ENCODE results near the gene LIN52.

Gene LIN52

DNA sequence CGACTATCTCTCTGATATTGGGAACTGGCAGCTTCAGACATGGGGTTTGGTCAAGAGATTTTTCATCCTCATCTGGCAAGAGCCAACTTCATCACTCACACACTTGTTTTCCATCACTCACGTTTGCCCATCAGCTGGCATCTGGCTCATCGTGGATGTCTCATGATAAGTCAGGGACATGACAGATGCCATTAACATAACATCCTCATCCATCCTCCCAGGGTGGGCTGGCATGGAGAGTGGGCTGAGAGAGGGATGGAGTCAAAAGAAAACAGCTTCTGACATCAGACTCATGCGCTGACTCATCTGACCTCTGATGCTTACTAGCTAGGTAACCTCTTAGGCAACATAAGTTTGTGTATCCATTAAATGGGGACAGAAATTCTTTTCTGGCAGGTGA lies 152.7 kb downstream of the LIN52 start:
- no peak for DNase-seq (ENCODE audit: low read depth in 2 of 2)

DNA sequence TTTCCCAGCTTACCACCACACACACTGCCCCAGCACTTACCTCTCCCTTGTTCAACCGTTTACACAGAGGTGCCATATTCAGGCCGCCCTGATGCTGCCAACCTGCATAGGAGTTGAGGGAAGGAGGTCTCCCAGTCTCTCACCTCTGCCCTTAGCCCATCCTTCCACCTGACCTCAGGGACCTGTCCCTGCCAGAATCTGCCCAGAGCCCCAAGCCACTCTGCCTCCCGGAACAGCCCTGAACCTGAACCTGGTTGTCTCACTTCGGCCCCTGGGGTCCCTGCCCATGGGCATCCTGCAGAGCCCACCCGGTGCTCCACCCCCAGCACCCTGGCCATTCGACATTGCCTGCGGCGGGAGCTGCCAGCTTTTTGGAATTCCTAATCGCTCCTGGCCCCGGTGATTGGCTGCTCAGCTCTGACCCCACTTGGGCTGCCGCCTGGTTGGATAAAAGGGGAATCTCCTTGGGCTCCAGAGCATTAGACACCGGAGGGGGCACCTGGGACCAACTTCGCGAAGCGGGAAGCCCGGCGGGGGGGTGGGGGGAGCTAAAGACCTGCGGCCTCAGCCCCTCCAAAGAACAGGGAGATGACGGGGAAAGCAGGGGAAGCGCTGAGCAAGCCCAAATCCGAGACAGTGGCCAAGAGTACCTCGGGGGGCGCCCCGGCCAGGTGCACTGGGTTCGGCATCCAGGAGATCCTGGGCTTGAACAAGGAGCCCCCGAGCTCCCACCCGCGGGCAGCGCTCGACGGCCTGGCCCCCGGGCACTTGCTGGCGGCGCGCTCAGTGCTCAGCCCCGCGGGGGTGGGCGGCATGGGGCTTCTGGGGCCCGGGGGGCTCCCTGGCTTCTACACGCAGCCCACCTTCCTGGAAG lies 154.5 kb downstream of the LIN52 start, which contains the start of gene VSX2:
VSX2 (plus strand) TSS at position 476 of the 874 bp plus-strand sequence; CDS start at position 589, 113 bp downstream.
- DNase-seq (ENCODE audit: low read depth in 2 of 2) = no peak

DNA sequence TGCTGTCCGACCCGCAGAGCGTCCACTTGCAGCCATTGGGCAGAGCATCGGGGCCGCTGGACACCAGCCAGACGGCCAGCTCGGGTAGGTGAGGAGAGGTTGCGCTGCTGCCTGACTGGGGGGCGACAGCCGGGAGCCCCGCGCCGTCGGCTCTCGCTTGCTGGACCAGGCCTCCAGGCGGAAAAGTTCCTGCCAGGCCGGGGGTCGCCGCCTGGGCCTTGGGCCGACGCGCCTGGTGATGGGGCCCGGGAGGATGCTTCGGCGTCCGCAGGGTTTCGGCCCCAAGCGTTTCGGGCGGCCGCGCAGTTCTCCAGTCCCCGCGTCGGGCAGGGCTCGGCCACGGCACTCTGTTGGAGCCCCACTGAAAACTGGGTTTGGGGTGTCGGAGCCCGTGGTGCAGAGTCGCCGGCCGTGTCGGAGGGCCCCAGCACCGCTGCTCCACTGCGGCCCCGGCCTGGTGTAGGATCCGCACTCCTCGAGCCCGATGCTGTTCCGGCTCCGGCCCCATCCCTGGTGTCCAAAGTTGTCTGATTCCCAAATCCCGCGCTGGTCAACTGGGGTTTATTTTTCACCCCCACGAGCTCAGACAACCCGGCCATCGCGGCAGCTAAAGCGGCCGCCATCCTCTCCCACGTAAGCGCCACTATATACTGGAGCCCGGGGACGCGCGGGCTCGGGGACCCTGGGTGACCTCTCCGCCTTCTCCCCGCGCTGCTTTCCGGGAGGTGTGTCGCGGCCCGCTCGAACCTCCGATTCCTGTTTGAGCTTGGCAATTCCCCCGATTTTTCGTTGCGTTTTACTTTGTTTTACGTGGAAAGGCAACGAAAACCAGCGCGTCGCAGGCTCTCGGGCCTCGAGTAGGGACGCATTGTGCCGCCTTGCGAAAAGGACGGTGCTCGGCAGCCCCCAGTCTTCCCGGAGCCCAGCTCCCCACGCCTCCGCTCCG lies 155.4 kb downstream of the LIN52 start:
- no peak for DNase-seq (ENCODE audit: low read depth in 2 of 2)

DNA sequence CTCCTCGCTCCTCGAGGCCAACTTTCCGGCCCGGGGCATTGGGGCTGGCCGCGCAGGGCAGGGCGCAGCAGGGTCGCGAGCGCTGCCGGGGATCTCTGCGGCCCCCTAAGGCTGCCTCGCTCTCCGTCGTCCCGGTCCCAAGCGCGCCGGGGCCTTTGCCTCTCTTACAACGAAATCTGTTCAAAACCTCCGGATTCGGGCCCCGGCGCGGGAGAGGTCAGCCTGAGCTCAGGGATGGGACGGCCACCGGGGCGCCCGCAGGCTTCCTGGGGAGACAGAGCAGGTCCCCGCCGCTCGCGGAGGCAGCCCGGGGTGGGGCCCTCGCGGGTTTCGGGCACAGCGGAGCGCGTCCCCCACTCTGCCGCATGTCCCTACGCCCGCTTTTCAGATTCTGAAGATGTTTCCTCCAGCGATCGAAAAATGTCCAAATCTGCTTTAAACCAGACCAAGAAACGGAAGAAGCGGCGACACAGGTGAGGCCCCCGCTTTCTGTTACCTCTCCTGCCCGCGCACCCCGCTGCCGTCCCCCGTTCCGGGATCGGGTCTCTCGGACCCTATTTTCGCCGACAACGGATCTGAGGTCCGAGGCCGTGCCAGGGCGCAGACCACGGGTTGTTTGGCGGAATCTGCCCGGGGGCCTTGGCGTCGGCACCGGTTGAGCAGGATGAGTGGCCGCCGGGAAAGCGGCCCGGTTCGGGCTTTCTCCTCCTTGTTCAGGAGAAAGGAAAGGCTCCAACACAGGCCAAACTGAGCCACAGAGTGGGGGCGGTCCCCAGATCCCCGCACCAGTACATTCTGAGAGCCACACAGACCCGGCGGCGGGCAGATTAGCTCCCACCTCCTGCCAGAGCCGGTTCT lies 156.3 kb downstream of the LIN52 start:
- DNase-seq (ENCODE audit: low read depth in 2 of 2) = no peak

DNA sequence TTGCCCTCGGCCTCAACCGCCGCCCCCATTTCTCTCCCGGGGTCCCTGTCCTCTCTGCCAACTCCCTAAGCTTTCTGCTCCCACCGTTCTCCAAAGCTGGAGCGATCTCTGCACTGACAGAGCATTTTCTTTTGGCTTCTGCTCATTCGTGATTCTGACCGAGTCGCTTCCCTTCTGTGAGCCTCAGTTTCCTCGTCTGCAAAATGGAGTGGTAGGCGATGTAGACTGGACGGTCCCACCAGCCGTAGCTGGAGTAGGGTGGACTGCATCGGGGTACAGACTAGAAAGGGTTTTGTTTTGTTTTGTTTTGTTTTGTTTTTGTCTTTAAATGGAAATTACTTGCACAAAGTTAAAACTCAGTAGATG lies 156.9 kb downstream of the LIN52 start:
- DNase-seq (ENCODE audit: low read depth in 2 of 2) = no peak

DNA sequence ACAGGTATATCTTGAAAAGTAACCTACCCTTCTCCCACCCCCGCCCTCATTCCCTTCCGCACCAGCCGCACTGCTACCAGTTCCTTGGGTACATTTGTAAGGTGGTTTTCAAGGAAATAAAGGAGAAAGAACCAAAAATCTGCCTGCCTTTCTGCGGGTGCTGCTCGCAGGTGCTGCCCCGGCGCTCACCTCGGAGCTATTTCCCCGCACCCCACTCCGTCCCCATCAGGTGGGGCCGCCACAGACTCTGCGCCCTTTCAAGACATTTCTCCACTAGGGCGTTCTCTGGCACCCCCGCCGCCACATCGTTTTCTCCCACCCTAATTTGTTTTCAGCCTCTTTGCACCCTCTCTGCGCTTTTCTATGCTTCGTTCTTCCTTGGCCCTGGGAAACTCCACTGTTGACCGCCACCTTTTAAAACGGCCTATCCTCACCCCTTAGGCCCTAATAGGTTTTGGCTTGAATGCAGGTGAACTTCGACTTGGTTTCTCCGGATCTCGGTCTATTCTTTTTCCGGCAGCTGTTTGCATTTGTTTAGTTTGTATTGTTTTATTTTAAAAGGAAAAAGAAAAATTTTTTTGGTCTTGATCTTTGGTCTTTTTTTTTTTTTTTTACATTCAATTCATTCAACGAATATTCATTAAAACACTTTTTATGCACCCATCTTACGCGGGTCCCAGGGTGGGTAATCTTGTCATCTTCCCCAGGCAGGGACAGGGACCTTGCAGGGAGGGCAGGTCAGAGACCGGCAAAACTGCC lies 157.4 kb downstream of the LIN52 start:
- DNase-seq (ENCODE audit: low read depth in 2 of 2) = no peak

DNA sequence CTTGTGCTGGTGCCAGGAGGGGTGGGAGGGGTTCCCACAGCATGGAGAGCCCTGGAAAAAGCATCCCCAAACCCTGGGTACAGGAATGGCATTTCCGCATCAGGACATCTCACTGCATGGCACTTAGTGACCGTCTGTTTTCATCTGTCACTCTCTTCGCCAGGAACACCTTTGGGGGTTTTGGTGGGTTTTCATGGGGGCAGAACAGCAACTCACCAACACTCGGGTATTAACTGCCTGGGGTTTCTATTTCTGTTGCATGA lies 158.0 kb downstream of the LIN52 start:
- DNase-seq (ENCODE audit: low read depth in 2 of 2) = no peak

DNA sequence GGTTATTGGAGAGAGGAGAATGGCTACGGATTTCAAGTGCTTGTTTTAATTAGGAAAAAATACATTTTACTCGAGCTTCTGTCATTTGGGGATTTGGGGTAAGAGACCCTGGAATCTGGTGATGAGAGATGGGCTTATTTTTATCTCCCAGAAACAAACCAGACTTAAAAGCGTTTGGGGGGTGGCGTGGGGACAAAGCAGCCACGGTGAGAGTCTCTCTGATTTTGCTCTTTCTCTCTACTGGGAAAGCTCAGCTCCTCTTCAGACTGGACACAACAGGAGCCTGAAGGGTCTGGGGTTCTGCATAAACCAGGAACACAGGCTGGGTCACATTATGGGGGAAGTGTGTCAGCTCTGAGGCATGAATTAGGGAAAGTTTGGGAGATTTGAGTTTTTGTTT lies 158.3 kb downstream of the LIN52 start:
- no peak for DNase-seq (ENCODE audit: low read depth in 2 of 2)

DNA sequence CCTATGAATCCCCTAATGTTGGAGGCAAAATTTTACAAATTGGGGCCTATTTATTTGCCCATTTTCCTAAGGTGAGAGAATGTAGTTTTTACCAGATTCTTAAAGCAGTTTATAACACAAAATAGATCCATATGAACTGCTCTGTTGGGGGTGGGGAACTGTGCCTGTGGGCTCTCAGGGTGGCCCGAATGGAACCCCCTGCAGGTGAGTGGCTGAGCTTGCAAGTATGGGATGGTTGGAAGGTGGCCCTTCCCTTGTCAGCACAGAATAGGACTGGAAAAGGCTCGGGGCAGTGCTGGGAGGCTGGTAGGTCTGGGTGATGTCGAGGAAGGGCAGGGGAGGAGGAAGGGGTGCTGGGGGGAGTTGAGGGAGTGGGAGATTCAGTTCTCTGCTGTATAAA lies 159.4 kb downstream of the LIN52 start:
- no peak for DNase-seq (ENCODE audit: low read depth in 2 of 2)

DNA sequence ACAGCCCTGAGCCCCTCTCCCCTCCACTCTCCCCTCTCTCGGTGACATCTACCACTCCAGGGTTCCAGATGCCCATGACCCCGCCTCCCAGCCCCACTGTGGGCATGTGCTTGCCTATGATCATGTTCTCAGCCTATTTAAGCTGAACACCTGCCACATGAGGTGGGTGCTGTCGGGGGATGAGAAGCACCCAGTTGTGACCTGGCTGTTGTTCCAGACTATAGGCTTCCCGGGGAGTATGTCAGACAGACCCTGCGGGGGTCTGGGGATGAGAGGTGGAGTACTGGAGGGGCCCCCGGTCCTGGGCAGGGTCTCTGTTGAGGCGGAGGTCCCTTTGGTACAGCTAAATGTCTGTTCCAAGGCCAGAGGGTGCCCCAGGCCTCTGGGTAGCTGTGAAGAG lies 160.5 kb downstream of the LIN52 start:
- no peak for DNase-seq (ENCODE audit: low read depth in 2 of 2)

DNA sequence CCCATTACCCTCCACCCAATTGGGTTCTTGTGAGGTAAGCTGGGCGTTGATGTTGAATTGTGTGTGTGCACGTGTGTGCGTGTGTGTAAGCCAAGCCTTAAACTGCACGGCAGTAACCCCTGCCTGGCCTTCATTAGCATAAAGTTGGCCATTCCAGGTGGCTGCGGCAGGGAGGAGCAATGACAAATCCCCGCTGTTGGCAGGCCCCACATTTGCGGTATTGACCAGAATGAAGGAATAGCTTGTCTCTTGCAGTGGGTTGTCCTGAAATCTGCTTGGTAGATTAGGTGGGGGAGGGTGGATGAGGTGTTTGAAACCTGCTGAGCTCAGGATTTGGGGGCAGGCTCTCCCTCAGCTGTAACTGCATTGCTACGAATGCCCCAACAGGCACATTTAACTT lies 161.8 kb downstream of the LIN52 start:
- no peak for DNase-seq (ENCODE audit: low read depth in 2 of 2)

DNA sequence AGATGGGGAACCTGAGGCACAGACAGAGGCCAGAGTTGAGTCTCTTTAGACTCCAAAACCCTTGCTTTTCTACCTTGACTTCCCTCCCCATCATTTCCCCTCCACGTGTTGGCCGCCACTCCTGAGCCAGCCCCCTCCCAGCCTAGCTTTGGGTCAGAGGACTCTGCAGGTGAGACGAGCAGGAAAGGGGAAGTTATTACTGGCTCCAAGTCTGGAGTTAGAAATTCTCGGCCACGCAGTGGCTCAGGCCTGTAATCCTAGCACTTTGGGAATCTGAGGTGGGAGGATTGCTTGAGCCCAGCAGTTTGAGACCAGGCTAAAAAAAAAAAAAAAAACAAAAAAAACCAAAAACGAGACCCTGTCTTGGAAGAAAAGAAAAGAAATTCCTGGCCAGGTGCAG lies 163.3 kb downstream of the LIN52 start:
- DNase-seq (ENCODE audit: low read depth in 2 of 2) = no peak

DNA sequence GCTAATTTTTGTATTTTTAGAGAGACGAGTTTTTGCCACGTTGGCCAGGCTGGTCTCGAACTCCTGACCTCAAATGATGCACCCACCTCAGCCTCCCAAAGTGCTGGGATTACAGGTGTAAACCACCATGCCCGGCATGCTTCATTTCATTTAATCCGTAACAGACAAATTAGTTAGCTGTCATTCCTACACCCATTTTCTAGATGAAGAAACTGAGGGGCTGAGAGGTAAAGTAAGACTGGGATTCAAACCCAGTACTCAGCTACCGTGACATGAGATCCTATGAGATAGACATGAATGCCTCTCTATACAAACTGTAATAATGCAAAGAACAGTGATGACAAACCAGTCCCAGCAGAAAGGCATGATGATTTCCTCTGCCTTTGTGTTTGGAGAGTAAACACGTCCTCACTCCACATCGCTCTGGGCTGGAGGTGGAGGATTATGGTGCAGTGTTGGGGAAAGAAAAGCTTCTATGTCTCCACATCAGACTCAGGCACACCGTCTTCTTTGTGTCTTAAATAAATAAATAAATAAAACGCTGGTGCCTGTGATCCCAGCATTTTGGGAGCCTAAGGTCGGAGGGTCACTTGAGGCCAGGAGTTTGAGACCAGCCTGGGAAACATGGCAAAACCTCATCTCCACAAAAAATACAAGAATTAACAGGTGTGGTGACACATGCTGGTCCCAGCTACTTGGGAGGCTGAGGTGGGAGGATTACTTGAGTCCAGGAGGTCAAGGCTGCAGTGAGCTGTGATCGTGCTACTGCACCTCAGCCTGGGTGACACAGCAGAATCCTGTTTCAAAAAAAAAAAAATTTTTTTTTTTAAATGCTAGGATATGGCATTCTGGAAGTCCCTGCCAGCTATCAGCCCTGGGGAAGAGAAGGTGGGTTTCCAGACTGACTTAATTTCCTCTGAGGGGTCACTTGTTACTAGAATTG lies 164.9 kb downstream of the LIN52 start:
- DNase-seq (ENCODE audit: low read depth in 2 of 2) = no peak

All from stimulated activated CD4-positive, alpha-beta T cell treated with anti-CD3 and anti-CD28 coated beads, Interleukin-1b, Interleukin-23, amount 100 ng/mL, for 4 hours (primary cell).